Fibroblast of skin of scalp (primary cell): ENCODE results near the gene LRRC8A.

Experiments
- DNase-seq: peaks from one replicate; pipeline ENCODE4 v3.0.0-alpha.2; 2013

The LRRC8A gene

GRCh38 chr9:128902351-128903078 is 20.6 kb downstream of the LRRC8A start:
- no peak for DNase-seq

GRCh38 chr9:128903079-128903461 is 21.1 kb downstream of the LRRC8A start:
- DNase-seq, result no peak

- DNase-seq, result peak; percentile 32
These were observed 22.1 kb downstream of the LRRC8A start for GRCh38 chr9:128903871-128904620.

- no peak for DNase-seq
These were observed 24.0 kb downstream of the LRRC8A start for GRCh38 chr9:128905964-128906363.

GRCh38 chr9:128906741-128907140 is 24.8 kb downstream of the LRRC8A start:
- no peak for DNase-seq

- DNase-seq, result no peak
These were observed 26.4 kb downstream of the LRRC8A start for GRCh38 chr9:128908372-128908771.

GRCh38 chr9:128909859-128910258 is 27.9 kb downstream of the LRRC8A start:
- no peak for DNase-seq

GRCh38 chr9:128910906-128911305 is 29.0 kb downstream of the LRRC8A start:
- DNase-seq, result no peak

GRCh38 chr9:128911529-128912035 is 29.6 kb downstream of the LRRC8A start:
- DNase-seq, result peak; percentile 94

- peak; percentile 87 for DNase-seq
These were observed 30.4 kb downstream of the LRRC8A start for GRCh38 chr9:128912270-128912853.

- DNase-seq, result no peak
These were observed 31.3 kb downstream of the LRRC8A start for GRCh38 chr9:128913048-128913900.

- no peak for DNase-seq
These were observed 32.3 kb downstream of the LRRC8A start for GRCh38 chr9:128913995-128914772.

- DNase-seq, result no peak
These were observed 34.3 kb downstream of the LRRC8A start for GRCh38 chr9:128916204-128916603.

- DNase-seq, result no peak
These were observed 34.8 kb downstream of the LRRC8A start for GRCh38 chr9:128916745-128917144.

- peak; percentile 69 for DNase-seq
These were observed 35.4 kb downstream of the LRRC8A start for GRCh38 chr9:128917151-128917849.

GRCh38 chr9:128918921-128919320 is 37.0 kb downstream of the LRRC8A start:
- DNase-seq, result no peak

- DNase-seq, result no peak
These were observed 37.6 kb downstream of the LRRC8A start for GRCh38 chr9:128919402-128920089.

GRCh38 chr9:128920381-128921058 is 38.6 kb downstream of the LRRC8A start, which contains the start of gene PHYHD1:
PHYHD1 (plus strand) TSS chr9:128920982; CDS start chr9:128922324, 1,342 bp downstream.
- peak; percentile 67 for DNase-seq
